H1 (cell line): ENCODE measurements around the gene ZNF425. TPM values are rescaled to one million over a fixed set of nuclear protein-coding genes. Genes with fewer than 3 reads are reported as not detected.

Experiments
- CTCF ChIP-seq, 3 experiments: IDR thresholded peaks; 1 replicate in 2 of 3; 2 replicates in 1 of 3; pipeline versions ENCODE4 v1.5.1 to v1.6.1; 2011; ENCODE audit warnings: low read length in 3 of 3, mild to moderate bottlenecking in 3 of 3, inconsistent platforms in 2 of 3, low read depth in 1 of 3, moderate library complexity in 1 of 3; ENCODE audit not compliant: insufficient read depth in 1 of 3; ENCODE audit errors: control extremely low read depth in 1 of 3
- JUND ChIP-seq: IDR thresholded peaks from 2 replicates; pipeline ENCODE4 v1.6.1; 2011; ENCODE audit warnings: mild to moderate bottlenecking, improper control_type of control experiment, low read length
- KDM1A ChIP-seq: fragments of 200-600, 300-600 bp; sonication (generic); IDR thresholded peaks from 2 replicates; pipeline ENCODE4 v1.7.1; 2016; ENCODE audit warnings: mild to moderate bottlenecking, low read length, borderline replicate concordance
- RBBP5 ChIP-seq: IDR thresholded peaks from 2 replicates; pipeline ENCODE4 v1.7.1; 2012; ENCODE audit warnings: low read depth, mild to moderate bottlenecking, inconsistent platforms, low read length, moderate library complexity, borderline replicate concordance
- SAP30 ChIP-seq: fragments of 300-600 bp; sonication (generic); IDR thresholded peaks from 2 replicates; pipeline ENCODE4 v1.7.1; 2012; ENCODE audit warnings: low read length, moderate library complexity, mild to moderate bottlenecking, inconsistent platforms; ENCODE audit not compliant: insufficient read depth, insufficient replicate concordance
- TEAD4 ChIP-seq: IDR thresholded peaks from 2 replicates; pipeline ENCODE4 v1.6.1; 2012; ENCODE audit warnings: low read depth, low read length, inconsistent platforms, mixed read lengths
- polyA plus RNA-seq, 7 experiments: library from polyadenylated mRNA; depleted of rRNA in 3 of 7; stranded (reverse) in 5 of 7; unstranded in 2 of 7; fragments of >200 nt in 5 of 7; fragments of 200-250 nt in 2 of 7; gene quantifications; 1 replicate in 5 of 7; 2 replicates in 1 of 7; 4 replicates in 1 of 7; pipeline versions ENCODE4 v1.2.1 to v1.2.3, GENCODE V29; 2011 to 2013; ENCODE audit warnings: missing spikeins in 2 of 7, mixed read lengths in 2 of 7
- total RNA-seq: library from RNA; stranded (reverse); fragmentation: NEBNext Ultra II Directional; extraction: Animal tissue kit (Norgen Biotek cat#: 25700); gene quantifications from 2 replicates; pipeline ENCODE4 v1.2.1, GENCODE V29; 2021

Gene ZNF425
- total and polyA plus RNA-seq, 2 of the 8 experiments (the other 6 are each of a cell fraction or from before 2014, with no cell fraction given) = 3.4 to 6.1 TPM

GRCh38 chr7:149090397-149091195 lies 35.5 kb downstream of the ZNF425 start, which contains the start of gene ZNF786 (continued):
- TF ChIP-seq TEAD4 (no peak), JUND (0 out of 2 replicates have a peak, but pooled peaks have one; percentile 55), SAP30 (no peak), KDM1A (peak; percentile 61; the same call in 1 of the 2 replicates), RBBP5 (peak; percentile 83), CTCF (IDR thresholded peaks at IDR 0.05; ENCODE audit: control extremely low read depth in 1 of 3, insufficient read depth in 1 of 3, low read depth in 1 of 3, low read length in 3 of 3) (peak; percentile 83 to 93 (median 85))
